Neural cell (in vitro differentiated cells): ENCODE results near the gene FOSL2. TPM values are rescaled to one million over a fixed set of nuclear protein-coding genes. Genes with fewer than 3 reads are reported as not detected.

Experiments
- H2AFZ ChIP-seq: fragments of 200-600, 300-800 bp; sonication (generic), shearing (Covaris generic); 2 replicates; pipeline ENCODE4 v1.6.0; 2014; ENCODE audit warnings: low read depth, mild to moderate bottlenecking, antibody characterized with exemption, low read length, moderate library complexity
- H3F3A ChIP-seq: fragments of 200-600 bp; shearing (Covaris generic); 2 replicates; pipeline ENCODE4 v1.6.1; 2016; ENCODE audit warnings: mild to moderate bottlenecking, moderate library complexity, mixed read lengths, antibody characterized with exemption, low read length; ENCODE audit not compliant: insufficient read depth, poor library complexity, severe bottlenecking
- H3K27ac ChIP-seq: fragments of 200-600, 300-800 bp; sonication (generic), shearing (Covaris generic); 2 replicates; pipeline ENCODE4 v1.5.1; 2014; ENCODE audit warnings: mild to moderate bottlenecking, low read length, moderate library complexity
- H3K27me3 ChIP-seq: fragments of 300-800, 200-600 bp; sonication (generic), shearing (Covaris generic); 2 replicates; pipeline ENCODE4 v1.6.0; 2014; ENCODE audit warnings: mild to moderate bottlenecking, low read depth, low read length, moderate library complexity; ENCODE audit not compliant: insufficient read depth
- H3K36me3 ChIP-seq: fragments of 300-800, 200-600 bp; sonication (generic), shearing (Covaris generic); 2 replicates; pipeline ENCODE4 v1.5.1; 2014; ENCODE audit warnings: mild to moderate bottlenecking, antibody characterized with exemption, low read length, moderate library complexity; ENCODE audit not compliant: insufficient read depth
- H3K4me2 ChIP-seq: fragments of 300-800, 200-600 bp; sonication (generic), shearing (Covaris generic); 2 replicates; pipeline ENCODE4 v1.6.0; 2014; ENCODE audit warnings: mild to moderate bottlenecking, low read length
- H3K4me3 ChIP-seq: fragments of 300-800, 200-600 bp; sonication (generic), shearing (Covaris generic); 2 replicates; pipeline ENCODE4 v1.5.1; 2014; ENCODE audit warnings: mild to moderate bottlenecking, low read length, moderate library complexity
- H3K79me2 ChIP-seq: fragments of 200-600 bp; shearing (Covaris generic); replicated peaks from 2 replicates; pipeline ENCODE4 v1.6.0; 2014; ENCODE audit warnings: mild to moderate bottlenecking, low read length, moderate library complexity; ENCODE audit not compliant: insufficient read depth
- H3K9ac ChIP-seq: fragments of 300-800, 200-600 bp; sonication (generic), shearing (Covaris generic); 2 replicates; pipeline ENCODE4 v1.6.1; 2016; ENCODE audit warnings: mild to moderate bottlenecking, low read length, mixed read lengths
- H3K9me2 ChIP-seq: fragments of 200-600 bp; shearing (Covaris generic); 2 replicates; pipeline ENCODE4 v1.6.1; 2016; ENCODE audit warnings: mild to moderate bottlenecking, low read length, mixed read lengths; ENCODE audit not compliant: insufficient read depth
- H3K9me3 ChIP-seq: fragments of 200-600, 300-800 bp; sonication (generic), shearing (Covaris generic); 2 replicates; pipeline ENCODE4 v1.6.1; 2016; ENCODE audit warnings: mild to moderate bottlenecking, mixed run types, low read length, moderate library complexity, mixed read lengths
- H4K20me1 ChIP-seq: fragments of 200-600 bp; shearing (Covaris generic); 2 replicates; pipeline ENCODE4 v1.6.1; 2016; ENCODE audit warnings: mild to moderate bottlenecking, mixed run types; ENCODE audit not compliant: insufficient read depth
- EP300 ChIP-seq: fragments of 450-650 bp; conservative IDR thresholded peaks from 2 replicates; pipeline ENCODE4 v1.6.1; 2014; ENCODE audit warnings: antibody characterized with exemption, mild to moderate bottlenecking, moderate library complexity; ENCODE audit not compliant: poor library complexity, severe bottlenecking
- EZH2 ChIP-seq: fragments of 200-600, 300-800 bp; shearing (Covaris generic), sonication (generic); IDR thresholded peaks from 2 replicates; pipeline ENCODE4 v1.6.1; 2014; ENCODE audit warnings: antibody characterized with exemption, low read length, borderline replicate concordance, mild to moderate bottlenecking; ENCODE audit not compliant: insufficient read depth, poor library complexity, severe bottlenecking
- MXI1 ChIP-seq: fragments of 450-650 bp; conservative IDR thresholded peaks from 2 replicates; pipeline ENCODE4 v1.6.1; 2014; ENCODE audit warnings: antibody characterized with exemption, mild to moderate bottlenecking; ENCODE audit not compliant: poor library complexity, severe bottlenecking
- POLR2AphosphoS5 ChIP-seq: IDR thresholded peaks from 2 replicates; pipeline ENCODE4 v1.6.1; 2012
- RAD21 ChIP-seq: fragments of 450-650 bp; conservative IDR thresholded peaks from 2 replicates; pipeline ENCODE4 v1.6.1; 2014; ENCODE audit warnings: antibody characterized with exemption, mild to moderate bottlenecking, moderate library complexity
- SMC3 ChIP-seq: fragments of 450-650 bp; conservative IDR thresholded peaks from 2 replicates; pipeline ENCODE4 v1.6.1; 2014; ENCODE audit warnings: antibody characterized with exemption, mild to moderate bottlenecking, moderate library complexity; ENCODE audit not compliant: poor library complexity
- TAF1 ChIP-seq: IDR thresholded peaks from 2 replicates; pipeline ENCODE4 v1.6.1; 2012; ENCODE audit warnings: low read depth
- polyA plus RNA-seq: library from polyadenylated mRNA; depleted of rRNA; stranded (reverse); fragments of >200 nt; gene quantifications from 2 replicates; pipeline ENCODE4 v1.2.3, GENCODE V29; 2014
- TF ChIP-seq, protein P1 (sequence below): fragments of 450-650 bp; IDR thresholded peaks from 2 replicates; pipeline ENCODE4 v1.5.1; 2014; ENCODE audit warnings: antibody characterized with exemption, mild to moderate bottlenecking, moderate library complexity; ENCODE audit not compliant: poor library complexity, severe bottlenecking
- TF ChIP-seq, protein P2 (sequence below): IDR thresholded peaks from 2 replicates; pipeline ENCODE4 v1.6.1; 2012; ENCODE audit warnings: borderline replicate concordance

Gene FOSL2
- polyA plus RNA-seq, 1 donor from 2014 or later: 2.8 TPM

DNA sequence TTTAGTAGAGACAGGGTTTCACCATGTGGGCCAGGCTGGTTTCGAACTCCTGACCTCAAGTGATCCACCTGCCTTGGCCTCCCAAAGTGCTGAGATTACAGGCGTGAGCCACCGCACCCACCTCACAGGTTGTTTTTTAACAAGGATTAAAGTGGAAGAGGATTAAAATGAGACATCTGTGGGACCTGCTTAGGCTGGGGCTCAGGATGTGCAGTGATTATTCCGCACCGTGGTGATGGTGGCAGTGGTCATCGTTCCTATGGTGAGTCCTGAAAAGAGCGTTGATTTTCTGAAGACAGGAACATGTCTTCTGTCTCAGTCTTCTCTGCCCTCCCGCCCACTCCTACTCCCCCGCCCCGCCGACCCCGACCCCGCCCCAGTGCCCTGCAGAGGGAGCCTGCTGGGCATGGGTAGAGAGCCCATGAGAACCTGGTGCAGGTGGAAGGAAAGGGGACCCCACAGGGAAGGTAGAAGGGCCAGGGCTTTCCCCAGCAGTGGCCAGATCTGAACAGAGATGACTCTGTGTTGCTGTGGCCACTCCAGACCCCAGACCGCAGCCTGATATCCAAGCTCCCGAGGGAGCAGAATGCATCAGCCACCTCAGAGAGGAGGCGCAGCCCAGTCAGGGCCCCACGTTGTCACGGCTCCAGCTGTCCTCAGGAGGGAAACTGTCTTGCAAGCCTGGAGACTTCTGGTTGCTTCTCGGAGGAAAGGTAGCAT, 34.5 kb upstream of the FOSL2 start:
- Histone ChIP-seq H3K27ac (no peak overlapping the region), H3F3A (no peaks in the 10 kb centered on the region), H2AFZ (no peak overlapping the region), H3K9me2 (no peaks in the 10 kb centered on the region), H3K4me3 (no peak overlapping the region), H3K36me3 (no peaks in the 10 kb centered on the region), H4K20me1 (no peaks in the 10 kb centered on the region), H3K79me2 (no peaks in the 10 kb centered on the region), H3K9ac (no peak overlapping the region), H3K27me3 (no peaks in the 10 kb centered on the region), H3K9me3 (no peaks in the 10 kb centered on the region), H3K4me2 (no peak overlapping the region)
- no peak for TF ChIP-seq TAF1
- TF ChIP-seq, protein P1, sequence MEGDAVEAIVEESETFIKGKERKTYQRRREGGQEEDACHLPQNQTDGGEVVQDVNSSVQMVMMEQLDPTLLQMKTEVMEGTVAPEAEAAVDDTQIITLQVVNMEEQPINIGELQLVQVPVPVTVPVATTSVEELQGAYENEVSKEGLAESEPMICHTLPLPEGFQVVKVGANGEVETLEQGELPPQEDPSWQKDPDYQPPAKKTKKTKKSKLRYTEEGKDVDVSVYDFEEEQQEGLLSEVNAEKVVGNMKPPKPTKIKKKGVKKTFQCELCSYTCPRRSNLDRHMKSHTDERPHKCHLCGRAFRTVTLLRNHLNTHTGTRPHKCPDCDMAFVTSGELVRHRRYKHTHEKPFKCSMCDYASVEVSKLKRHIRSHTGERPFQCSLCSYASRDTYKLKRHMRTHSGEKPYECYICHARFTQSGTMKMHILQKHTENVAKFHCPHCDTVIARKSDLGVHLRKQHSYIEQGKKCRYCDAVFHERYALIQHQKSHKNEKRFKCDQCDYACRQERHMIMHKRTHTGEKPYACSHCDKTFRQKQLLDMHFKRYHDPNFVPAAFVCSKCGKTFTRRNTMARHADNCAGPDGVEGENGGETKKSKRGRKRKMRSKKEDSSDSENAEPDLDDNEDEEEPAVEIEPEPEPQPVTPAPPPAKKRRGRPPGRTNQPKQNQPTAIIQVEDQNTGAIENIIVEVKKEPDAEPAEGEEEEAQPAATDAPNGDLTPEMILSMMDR: no peak
- TF ChIP-seq, protein P2, sequence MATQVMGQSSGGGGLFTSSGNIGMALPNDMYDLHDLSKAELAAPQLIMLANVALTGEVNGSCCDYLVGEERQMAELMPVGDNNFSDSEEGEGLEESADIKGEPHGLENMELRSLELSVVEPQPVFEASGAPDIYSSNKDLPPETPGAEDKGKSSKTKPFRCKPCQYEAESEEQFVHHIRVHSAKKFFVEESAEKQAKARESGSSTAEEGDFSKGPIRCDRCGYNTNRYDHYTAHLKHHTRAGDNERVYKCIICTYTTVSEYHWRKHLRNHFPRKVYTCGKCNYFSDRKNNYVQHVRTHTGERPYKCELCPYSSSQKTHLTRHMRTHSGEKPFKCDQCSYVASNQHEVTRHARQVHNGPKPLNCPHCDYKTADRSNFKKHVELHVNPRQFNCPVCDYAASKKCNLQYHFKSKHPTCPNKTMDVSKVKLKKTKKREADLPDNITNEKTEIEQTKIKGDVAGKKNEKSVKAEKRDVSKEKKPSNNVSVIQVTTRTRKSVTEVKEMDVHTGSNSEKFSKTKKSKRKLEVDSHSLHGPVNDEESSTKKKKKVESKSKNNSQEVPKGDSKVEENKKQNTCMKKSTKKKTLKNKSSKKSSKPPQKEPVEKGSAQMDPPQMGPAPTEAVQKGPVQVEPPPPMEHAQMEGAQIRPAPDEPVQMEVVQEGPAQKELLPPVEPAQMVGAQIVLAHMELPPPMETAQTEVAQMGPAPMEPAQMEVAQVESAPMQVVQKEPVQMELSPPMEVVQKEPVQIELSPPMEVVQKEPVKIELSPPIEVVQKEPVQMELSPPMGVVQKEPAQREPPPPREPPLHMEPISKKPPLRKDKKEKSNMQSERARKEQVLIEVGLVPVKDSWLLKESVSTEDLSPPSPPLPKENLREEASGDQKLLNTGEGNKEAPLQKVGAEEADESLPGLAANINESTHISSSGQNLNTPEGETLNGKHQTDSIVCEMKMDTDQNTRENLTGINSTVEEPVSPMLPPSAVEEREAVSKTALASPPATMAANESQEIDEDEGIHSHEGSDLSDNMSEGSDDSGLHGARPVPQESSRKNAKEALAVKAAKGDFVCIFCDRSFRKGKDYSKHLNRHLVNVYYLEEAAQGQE: no peak
- no peak for TF ChIP-seq EZH2
- TF ChIP-seq RAD21: no peak
- TF ChIP-seq SMC3: no peak
- TF ChIP-seq EP300: no peak
- TF ChIP-seq MXI1: no peak
- no peak for TF ChIP-seq POLR2AphosphoS5

DNA sequence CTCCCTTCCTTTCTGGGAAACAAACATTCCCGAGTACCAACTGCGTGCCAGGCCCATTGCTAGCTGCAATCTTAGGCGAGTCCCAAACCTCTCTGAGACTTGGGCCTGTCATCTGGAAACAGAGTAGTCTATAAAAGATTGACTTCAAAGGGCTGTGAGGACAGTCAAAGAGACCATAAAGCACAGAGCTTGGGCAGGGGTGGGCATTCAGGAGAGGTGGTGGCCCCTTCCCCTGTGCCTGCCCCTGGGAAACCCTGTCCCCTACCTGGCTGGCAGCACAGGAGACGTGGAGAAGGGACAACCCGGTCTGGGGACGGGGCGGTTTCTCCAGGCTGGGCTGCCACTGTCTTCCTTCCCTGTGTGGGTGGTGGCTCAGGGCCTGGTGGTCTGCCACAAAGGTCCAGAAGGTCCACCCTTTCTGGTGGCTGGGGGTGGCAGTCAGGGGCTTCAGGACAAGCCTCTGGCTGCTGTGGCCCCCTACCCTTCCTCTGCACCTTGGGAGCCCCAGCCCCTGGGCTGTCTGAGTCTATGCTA, 33.9 kb upstream of the FOSL2 start:
- Histone ChIP-seq H3K9me3 (no peaks in the 10 kb centered on the region), H3K79me2 (no peaks in the 10 kb centered on the region), H3K4me2 (no peak overlapping the region), H2AFZ (no peak overlapping the region), H3K36me3 (no peaks in the 10 kb centered on the region), H3K9me2 (no peaks in the 10 kb centered on the region), H3F3A (no peaks in the 10 kb centered on the region), H3K9ac (no peak overlapping the region), H3K27ac (no peak overlapping the region), H4K20me1 (no peaks in the 10 kb centered on the region), H3K27me3 (no peaks in the 10 kb centered on the region), H3K4me3 (no peak overlapping the region)
- no peak for TF ChIP-seq POLR2AphosphoS5
- no peak for TF ChIP-seq RAD21
- TF ChIP-seq TAF1: no peak
- TF ChIP-seq, protein P1: no peak
- no peak for TF ChIP-seq MXI1
